Fibroblast of skin of right biceps (primary cell): ENCODE results near the gene ZC3H7B.
"Not testable (repeated sequence)": the region's sequence is repeated elsewhere in the genome, so short reads cannot be mapped to it uniquely, and the experiment has no call there.

Experiments used
- DNase-seq: peaks from one replicate; pipeline ENCODE4 v3.0.0-alpha.2; 2013

The ZC3H7B gene

DNA sequence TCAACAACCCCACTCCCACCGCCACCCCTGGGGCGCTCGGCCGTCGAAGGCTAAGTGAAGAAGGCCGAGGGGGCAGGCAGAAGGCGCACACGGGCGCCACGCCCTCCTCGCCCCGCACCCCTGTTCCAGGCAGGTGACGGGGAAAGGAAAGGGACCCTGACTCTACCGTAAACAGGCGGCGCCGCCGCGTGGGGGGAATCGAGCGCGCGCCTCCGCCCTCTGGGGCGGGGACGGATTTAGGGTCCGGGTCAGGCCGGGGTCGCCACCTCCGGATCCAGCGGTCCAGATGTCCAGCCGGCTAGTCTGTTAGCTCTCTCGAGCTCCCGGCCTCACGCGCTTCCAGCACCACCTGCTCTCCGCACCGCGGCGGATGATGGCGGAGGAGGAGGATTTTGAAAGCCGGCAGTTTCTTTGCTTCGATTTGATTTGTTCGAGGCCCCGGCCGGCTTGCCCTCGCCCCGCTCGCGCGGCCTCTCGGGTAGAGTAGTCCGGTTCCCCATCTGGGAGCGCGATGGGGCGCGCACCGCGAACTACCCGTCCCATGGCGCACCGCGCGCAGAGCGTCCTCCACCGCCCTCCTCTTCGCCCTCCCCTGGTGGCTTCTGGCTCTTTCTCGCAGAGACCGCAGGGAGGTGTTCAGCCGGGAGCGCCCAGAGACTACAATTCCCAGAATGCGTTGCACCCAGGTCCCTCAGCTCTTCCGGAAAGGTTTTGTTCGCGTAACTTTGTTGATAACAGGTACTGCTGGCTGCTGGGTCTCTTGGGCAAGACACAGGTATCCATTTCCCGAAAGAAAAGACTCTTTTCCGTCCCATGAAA lies 15.3 kb upstream of the ZC3H7B start, which contains the start of gene RANGAP1:
TSS of gene RANGAP1 (minus strand) at position 368 of the 819 bp plus-strand sequence. CDS start 5,143 bp downstream, outside the sequence.
- peak; percentile 99 for DNase-seq

- peak; percentile 38 for DNase-seq
These were observed 14.7 kb upstream of the ZC3H7B start for GRCh38 chr22:41286639-41287091.

- DNase-seq = peak; percentile 78
These were observed 12.9 kb upstream of the ZC3H7B start for GRCh38 chr22:41288245-41288946.

GRCh38 chr22:41289671-41290070 lies 11.7 kb upstream of the ZC3H7B start:
- DNase-seq = no peak

DNA sequence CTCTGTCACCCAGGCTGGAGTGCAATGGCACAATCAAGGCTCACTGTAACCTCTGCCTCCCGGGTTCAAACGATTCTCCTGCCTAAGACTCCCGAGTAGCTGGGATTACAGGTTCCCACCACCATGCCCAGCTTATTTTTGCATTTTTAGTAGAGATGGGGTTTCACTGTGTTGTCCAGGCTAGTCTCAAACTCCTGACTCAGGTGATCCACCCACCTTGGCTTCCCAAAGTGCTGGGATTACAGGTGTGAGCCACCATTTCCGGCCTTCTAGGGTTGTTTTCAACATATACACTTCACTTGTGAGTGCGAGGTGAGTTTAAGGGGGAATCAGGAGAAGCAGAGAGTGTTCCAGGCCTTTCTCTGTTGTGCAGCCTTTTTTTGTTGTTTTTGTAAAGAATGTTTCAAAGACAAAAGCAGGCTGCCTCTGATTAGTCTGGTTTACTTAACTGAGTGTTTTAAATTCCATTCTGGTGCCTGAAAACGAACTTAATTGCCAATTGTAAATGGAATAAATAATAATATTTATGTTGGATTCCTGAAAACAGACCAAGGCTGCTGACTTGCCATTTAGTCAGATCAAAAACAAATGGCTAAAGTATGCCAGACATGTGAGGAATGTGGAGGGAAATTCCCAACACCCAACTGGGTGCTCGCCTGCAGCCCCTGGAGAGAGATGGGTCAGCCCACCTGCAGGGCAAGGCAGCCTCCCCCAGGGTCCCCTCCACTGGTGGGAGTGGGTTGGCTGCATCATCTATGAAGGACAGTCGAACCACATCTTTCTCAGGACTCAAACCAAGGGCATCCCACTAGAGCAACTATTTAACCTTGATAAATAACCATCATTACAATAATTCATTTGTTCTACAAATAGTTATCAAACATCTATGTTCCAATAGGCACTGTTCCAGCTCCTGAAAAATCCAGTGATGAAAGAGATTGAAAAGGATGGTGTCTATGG lies 10.8 kb upstream of the ZC3H7B start:
- DNase-seq = peak; percentile 92

- not testable (repeated sequence) for DNase-seq
These were observed 6.5 kb upstream of the ZC3H7B start for GRCh38 chr22:41294816-41295215.

- DNase-seq = no peak
These were observed 4.3 kb upstream of the ZC3H7B start for GRCh38 chr22:41296826-41297667.

GRCh38 chr22:41300661-41301060 lies 664 bp upstream of the ZC3H7B start:
- DNase-seq = no peak

DNA sequence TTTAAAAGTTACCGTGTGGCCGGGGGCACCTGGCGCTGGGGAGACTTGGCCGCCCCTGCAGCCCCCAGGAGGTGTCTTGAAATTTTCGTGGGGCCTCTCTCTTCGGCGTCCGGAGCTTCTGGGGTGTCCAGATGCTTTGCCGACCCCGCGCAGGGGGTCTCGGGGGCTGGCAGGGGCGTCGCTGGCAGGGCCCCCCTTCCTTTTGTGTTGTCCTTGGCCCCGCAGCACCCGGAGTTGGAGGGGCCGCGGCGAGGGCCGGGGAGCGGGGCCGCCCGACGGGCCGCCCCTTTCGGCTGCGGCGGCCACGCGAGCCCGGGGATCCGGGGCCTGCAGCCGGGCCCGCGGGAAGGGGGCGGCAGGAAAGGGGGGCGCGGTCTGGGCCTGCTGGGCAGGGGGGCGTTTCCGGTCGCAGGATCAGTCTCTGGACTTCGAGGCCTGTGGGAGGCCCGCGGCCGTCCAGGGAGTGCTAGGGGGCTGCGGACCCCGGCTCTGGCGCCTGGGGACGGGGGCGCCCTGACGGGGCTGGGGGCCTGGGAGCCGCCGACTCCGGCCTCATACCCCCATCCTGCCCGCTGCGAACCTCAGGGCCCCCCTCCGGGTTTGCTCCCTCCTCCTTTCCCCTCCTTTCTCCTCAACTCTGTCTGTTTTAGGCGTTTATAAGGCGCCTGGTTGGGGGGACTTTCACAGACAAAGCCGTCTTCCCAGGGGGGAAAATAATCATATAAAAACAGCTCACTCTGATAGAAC lies 869 bp downstream of the ZC3H7B start:
- peak; percentile 15 for DNase-seq

GRCh38 chr22:41302811-41303210 lies 1.5 kb downstream of the ZC3H7B start:
- DNase-seq = no peak

DNA sequence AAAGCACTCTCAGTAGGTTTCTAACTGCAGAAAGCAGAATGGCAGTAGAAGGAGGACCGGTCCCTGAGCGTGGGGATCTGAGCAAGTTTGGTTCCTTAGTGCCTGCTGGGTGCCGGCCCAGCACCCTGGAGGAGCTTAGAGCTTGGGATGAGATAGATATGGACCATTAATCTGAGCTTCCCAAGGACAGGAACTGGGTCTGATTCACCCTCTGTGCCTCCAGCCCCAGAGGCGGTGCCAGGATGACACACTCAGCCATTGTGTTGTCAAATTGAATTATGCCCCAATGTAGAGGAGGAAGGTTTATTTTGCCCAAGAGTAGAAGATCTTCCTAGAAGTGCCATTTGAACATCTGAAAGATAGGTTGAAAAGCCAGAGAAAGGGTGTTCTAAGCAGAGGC lies 4.3 kb downstream of the ZC3H7B start:
- peak; percentile 79 for DNase-seq

- peak; percentile 73 for DNase-seq
These were observed 6.7 kb downstream of the ZC3H7B start for GRCh38 chr22:41308054-41308453.

DNA sequence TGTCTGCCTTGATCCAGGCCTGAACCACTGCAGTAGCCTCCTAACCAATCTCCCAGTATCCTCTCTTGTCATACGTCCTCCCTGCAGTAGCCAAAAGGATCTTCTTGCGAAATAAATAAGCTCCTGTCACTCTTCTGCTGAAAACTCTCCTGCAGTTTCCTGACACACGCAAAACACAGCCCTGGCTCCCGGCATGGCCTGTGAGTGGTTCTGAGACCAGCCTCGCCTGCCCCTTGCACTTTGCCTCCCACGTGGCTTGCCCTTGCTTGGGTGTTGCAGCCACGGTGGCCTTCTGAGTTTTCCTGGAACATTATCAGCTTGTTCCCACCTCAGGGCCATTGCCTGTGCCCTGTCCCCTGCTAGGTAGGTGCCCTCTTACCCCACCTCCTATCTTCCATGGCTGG lies 7.2 kb downstream of the ZC3H7B start:
- no peak for DNase-seq

DNA sequence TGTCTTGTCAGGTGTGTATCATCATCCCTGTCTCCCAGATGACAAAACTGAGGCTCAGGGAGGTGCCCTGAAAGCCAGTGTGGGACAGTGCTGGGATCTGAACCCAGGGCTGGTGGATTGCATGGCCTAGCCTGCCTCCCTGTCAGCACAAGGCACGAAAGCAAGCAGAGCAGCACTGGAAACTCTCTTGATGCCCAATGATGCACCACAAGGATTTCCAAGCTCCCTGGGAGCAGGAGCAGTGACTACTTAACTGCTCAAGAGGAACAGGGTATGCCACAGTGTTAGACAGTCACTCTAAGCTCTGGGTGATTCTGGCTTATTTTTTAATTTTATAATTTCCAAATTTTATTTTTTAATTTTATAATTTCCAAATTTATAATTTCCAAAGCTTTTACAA lies 9.0 kb downstream of the ZC3H7B start:
- DNase-seq = no peak

GRCh38 chr22:41311487-41311886 lies 10.2 kb downstream of the ZC3H7B start:
- DNase-seq = no peak

- DNase-seq = no peak
These were observed 13.5 kb downstream of the ZC3H7B start for GRCh38 chr22:41314821-41315220.

DNA sequence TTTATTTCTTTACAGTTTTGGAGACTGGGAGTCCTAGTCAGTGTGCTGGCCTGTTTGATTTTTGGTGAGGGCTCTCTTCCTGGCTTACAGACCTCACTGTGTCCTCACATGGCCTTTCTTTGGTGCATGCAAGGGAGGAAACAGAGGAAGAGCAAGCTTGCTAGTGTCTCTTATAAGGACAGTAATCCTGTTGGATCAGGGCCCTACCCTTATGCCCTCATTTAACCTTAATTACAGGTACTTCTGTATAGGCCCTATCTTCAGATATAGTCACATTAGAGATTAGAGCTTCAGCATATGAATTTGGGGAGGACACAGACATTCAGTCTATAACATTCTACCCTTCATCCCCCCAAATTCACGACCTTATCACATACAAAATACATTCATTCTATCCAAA lies 14.3 kb downstream of the ZC3H7B start:
- DNase-seq = no peak

DNA sequence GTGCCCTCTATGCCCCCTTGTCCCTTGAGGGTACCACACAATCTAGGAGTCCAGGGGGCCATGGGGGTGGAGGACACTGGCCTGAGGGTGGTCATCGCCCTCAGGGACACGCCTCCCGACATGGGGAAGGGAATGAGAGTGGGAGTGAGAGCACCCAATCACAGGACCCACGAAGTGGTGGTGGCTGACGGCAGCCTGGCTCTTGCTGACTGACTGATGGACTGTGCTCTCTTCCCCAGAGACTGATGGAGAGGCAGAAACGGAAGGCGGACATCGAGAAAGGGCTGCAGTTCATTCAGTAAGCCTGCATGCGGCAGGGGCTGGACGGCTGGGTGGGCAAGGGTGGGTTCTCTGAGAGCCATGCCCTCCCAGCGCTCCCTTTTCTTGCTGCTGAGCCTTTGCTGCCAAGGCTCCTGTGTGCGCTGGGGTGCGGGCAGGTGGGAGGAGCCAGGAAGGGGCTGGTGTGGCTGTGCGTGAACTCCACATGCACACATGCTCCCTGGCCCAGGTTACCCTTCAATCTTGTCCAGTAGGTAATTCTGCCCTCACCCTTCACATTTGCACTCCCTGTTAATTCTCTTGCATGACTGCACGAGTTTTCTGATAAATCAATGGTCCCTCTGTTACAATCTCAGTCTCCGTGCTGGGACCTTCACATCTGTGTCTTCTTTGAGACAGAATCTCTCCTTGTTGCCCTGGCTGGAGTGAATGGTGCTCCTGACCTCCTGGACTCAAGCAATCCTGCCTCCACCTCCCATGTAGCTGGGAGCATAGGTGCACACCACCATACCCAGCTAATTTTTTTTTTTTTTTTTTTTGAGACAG lies 19.3 kb downstream of the ZC3H7B start:
- DNase-seq = no peak

GRCh38 chr22:41324821-41325528 lies 23.6 kb downstream of the ZC3H7B start:
- DNase-seq = no peak

DNA sequence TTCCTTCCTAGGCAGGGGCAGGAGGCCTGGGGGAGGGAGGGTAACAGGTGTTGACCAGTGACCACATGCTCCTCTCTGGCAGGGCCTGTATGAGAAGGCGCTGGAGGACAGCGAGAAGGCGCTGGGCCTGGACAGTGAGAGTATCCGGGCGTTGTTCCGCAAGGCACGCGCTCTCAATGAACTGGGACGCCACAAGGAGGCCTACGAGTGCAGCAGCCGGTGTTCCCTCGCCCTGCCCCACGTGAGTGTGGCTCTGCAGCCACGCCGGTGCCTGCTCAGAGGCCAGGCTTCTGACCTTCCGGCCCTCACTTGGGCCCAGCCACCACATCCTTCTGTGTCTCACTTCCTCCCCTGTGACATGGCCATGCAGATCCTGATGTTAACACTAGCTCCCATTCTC lies 25.8 kb downstream of the ZC3H7B start:
- no peak for DNase-seq
